Measurements from ENCODE around the gene SBF2. TPM values are rescaled to one million over a fixed set of nuclear protein-coding genes. Genes with fewer than 3 reads are reported as not detected.

Gene SBF2
- total and polyA plus RNA-seq, 3 donors from 2014 or later: 27.8 to 52.8 (median 48.7) TPM

DNA sequence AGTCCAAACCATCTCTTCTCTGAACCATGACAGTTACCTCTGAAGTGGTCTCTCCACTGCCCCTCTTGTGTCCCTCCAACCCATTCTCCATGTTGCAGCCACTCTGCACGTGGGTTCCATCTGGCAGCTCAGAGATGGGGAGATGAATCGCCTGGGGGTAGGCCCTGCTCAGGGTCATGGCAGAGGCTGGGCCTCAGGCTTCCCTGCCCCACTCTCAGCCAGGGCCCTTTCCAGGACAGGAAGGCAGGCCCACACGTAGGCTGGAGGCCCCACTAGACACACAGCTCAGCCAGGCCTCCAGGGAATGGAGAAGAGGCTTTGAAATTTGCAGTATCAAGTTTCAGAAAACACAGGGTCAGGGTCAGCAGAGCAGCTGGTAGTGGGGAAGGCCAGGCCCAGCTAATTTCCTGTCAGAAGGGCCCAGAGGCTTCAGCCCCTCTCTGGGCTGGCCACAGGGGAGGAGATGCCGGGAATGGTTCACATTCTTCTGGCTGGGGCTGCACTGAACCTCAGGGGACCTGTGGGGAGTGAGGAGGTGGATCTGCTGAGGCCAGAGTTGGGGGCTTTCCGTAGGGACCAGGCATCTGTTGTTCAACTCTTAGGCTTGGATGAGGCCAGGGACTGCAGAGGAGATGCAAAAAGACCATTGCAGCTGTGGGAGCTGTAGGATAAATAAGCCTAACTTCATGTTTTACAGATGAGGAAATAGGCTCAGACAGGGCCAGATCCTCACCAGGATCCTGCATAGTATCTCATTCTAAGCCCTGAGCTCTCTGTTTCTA, 528.5 kb downstream of the SBF2 start:
- WGBS, 2 donors: 18 to 37% methylated on average over 3 to 5 of the region's 5 CpGs
- intact Hi-C loops (cut with DNase I; ENCODE audit: low total_unique reads): no loop called here
- no peaks in the 10 kb centered on the region for H3K36me3 ChIP-seq (ENCODE audit: low read depth, missing control alignments)
- peaks cover 13% of the 10 kb centered on the region for H3K4me1 ChIP-seq
- DNase-seq: peak; percentile 76
- peak overlapping the region in 1 of 2 donors; percentile 65 for H3K27ac ChIP-seq
- no peaks in the 10 kb centered on the region for H3K27me3 ChIP-seq
- no peak overlapping the region for H3K4me3 ChIP-seq
- H3K9me3 ChIP-seq: no peaks in the 10 kb centered on the region
- no peak for TF ChIP-seq POLR2A (IDR thresholded peaks at IDR 0.05)
- TF ChIP-seq, protein P1, sequence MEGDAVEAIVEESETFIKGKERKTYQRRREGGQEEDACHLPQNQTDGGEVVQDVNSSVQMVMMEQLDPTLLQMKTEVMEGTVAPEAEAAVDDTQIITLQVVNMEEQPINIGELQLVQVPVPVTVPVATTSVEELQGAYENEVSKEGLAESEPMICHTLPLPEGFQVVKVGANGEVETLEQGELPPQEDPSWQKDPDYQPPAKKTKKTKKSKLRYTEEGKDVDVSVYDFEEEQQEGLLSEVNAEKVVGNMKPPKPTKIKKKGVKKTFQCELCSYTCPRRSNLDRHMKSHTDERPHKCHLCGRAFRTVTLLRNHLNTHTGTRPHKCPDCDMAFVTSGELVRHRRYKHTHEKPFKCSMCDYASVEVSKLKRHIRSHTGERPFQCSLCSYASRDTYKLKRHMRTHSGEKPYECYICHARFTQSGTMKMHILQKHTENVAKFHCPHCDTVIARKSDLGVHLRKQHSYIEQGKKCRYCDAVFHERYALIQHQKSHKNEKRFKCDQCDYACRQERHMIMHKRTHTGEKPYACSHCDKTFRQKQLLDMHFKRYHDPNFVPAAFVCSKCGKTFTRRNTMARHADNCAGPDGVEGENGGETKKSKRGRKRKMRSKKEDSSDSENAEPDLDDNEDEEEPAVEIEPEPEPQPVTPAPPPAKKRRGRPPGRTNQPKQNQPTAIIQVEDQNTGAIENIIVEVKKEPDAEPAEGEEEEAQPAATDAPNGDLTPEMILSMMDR (IDR thresholded peaks at IDR 0.05): no peak

DNA sequence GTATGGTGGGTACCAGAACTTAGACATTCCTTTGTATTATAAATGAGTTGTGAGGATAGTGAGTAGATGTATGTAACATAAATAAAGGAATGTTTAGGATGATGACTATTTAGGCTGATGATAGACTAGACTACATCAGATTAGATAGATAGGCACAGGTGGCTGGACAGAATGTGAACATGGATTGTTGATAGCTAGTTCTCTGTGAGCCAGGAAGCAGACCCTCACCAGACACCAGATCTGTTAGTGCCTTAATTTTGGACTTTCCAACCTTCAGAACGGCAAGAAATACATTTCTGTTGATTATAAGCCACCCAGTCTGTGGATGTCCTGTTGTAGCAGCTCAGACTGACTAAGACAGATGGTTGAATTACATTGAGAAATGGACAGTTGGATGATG, 530.7 kb downstream of the SBF2 start:
- WGBS, 2 donors: 87 to 93% methylated on average over 1 of the region's 1 CpG
- no peak for TF ChIP-seq POLR2A (IDR thresholded peaks at IDR 0.05)
- TF ChIP-seq, protein P1 (IDR thresholded peaks at IDR 0.05): no peak
- intact Hi-C loops (cut with DNase I; ENCODE audit: low total_unique reads): no loop called here

DNA sequence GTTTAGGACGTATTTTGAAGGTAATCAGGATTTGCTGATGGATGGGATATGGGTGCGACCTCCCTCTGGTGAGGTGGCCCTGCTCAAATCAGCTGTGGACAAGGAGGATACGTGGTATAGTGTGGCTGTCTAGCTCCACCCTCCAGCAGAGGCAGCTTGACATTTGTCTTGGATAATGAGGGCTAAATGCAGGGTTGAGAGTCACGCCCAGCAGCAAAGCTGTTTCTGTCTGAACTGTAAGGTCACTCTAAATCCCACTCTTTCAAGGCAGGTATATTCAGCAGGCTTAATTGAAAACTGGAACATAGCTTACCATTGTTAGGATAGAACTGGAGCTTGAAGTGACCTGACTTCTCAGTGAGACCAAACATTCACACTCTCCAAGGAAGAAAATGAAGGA, 531.5 kb downstream of the SBF2 start:
- 86 to 94% methylated on average over 4 of the region's 4 CpGs for WGBS, 2 donors
- no peak overlapping the region for H3K27ac ChIP-seq
- H3K4me1 ChIP-seq: peaks cover 33% of the 10 kb centered on the region
- no peaks in the 10 kb centered on the region for H3K36me3 ChIP-seq (ENCODE audit: low read depth, missing control alignments)
- H3K27me3 ChIP-seq: no peaks in the 10 kb centered on the region
- H3K4me3 ChIP-seq: no peak overlapping the region
- DNase-seq: no peak
- intact Hi-C loops (cut with DNase I; ENCODE audit: low total_unique reads): no loop called here
- no peaks in the 10 kb centered on the region for H3K9me3 ChIP-seq
- TF ChIP-seq, protein P1 (IDR thresholded peaks at IDR 0.05): no peak
- TF ChIP-seq POLR2A (IDR thresholded peaks at IDR 0.05): no peak

More for the DNA sequence above, 530.7 kb downstream of the SBF2 start:
- no peak overlapping the region for H3K27ac ChIP-seq
- peaks cover 29% of the 10 kb centered on the region for H3K4me1 ChIP-seq
- H3K36me3 ChIP-seq (ENCODE audit: low read depth, missing control alignments): no peaks in the 10 kb centered on the region
- no peak for DNase-seq
- H3K9me3 ChIP-seq: no peaks in the 10 kb centered on the region
- H3K4me3 ChIP-seq: no peak overlapping the region
- H3K27me3 ChIP-seq: no peaks in the 10 kb centered on the region

DNA sequence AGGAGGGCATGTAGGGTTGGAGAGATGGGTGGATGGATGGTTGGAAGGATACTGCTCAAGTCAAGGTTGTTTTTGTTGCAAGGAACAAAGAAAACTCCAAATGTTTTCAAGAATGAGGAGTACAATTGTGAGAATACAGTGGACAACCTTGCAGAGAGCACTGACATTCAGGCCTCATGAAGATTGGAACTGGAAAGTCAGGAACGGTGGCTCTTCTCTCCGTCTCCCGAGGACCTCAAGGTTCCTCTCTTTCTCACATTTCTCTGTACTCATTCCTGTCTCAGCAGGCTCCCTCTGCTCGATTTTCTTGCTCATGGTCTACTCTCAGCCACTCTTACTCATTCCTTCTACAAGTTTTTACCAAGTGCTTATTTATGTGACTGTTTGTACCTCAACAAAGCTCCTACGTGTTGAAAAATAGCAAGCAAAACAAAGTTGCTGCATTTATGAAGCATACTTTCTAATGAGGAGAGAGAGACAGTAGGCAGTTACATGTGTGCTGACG, 532.5 kb downstream of the SBF2 start:
- H3K4me1 ChIP-seq: peaks cover 33% of the 10 kb centered on the region
- 72 to 78% methylated on average over 6 of the region's 6 CpGs for WGBS, 2 donors

More for the DNA sequence above, 532.5 kb downstream of the SBF2 start:
- H3K36me3 ChIP-seq (ENCODE audit: low read depth, missing control alignments): no peaks in the 10 kb centered on the region
- TF ChIP-seq, protein P1 (IDR thresholded peaks at IDR 0.05): no peak
- no peak for TF ChIP-seq POLR2A (IDR thresholded peaks at IDR 0.05)
- intact Hi-C loops (cut with DNase I; ENCODE audit: low total_unique reads): no loop called here
- no peaks in the 10 kb centered on the region for H3K9me3 ChIP-seq
- no peak for DNase-seq
- no peaks in the 10 kb centered on the region for H3K27me3 ChIP-seq
- H3K4me3 ChIP-seq: no peak overlapping the region
- H3K27ac ChIP-seq: no peak overlapping the region
